D721Med (cell line): ENCODE measurements around the gene ATP1B1.
"Not testable (repeated sequence)": the region's sequence is repeated elsewhere in the genome, so short reads cannot be mapped to it uniquely, and the experiment has no call there.

Experiments
- DNase-seq: peaks from one replicate; pipeline ENCODE4 v3.0.0; 2011; ENCODE audit warnings: low spot score; ENCODE audit not compliant: insufficient read length
- FAIRE-seq: peaks from 2 replicates; lab custom pipeline; 2011; peaks lifted over from hg19 to GRCh38; lab: Jason Lieb, UNC
- TF ChIP-seq, protein P1 (sequence below): IDR thresholded peaks from 2 replicates; pipeline ENCODE4 v1.5.1; 2012; ENCODE audit warnings: mild to moderate bottlenecking, control low read depth; ENCODE audit not compliant: insufficient read depth; ENCODE audit errors: missing control alignments

The ATP1B1 gene

GRCh38 chr1:169156580-169156979, 50.1 kb downstream of the ATP1B1 start:
- DNase-seq (no peak), FAIRE-seq (peak; percentile 48)
- TF ChIP-seq, protein P1, sequence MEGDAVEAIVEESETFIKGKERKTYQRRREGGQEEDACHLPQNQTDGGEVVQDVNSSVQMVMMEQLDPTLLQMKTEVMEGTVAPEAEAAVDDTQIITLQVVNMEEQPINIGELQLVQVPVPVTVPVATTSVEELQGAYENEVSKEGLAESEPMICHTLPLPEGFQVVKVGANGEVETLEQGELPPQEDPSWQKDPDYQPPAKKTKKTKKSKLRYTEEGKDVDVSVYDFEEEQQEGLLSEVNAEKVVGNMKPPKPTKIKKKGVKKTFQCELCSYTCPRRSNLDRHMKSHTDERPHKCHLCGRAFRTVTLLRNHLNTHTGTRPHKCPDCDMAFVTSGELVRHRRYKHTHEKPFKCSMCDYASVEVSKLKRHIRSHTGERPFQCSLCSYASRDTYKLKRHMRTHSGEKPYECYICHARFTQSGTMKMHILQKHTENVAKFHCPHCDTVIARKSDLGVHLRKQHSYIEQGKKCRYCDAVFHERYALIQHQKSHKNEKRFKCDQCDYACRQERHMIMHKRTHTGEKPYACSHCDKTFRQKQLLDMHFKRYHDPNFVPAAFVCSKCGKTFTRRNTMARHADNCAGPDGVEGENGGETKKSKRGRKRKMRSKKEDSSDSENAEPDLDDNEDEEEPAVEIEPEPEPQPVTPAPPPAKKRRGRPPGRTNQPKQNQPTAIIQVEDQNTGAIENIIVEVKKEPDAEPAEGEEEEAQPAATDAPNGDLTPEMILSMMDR: no peak

- TF ChIP-seq, protein P1: no peak
Measured at GRCh38 chr1:169160845-169161495, 54.5 kb downstream of the ATP1B1 start.

GRCh38 chr1:169161496-169162194, 55.2 kb downstream of the ATP1B1 start:
- TF ChIP-seq, protein P1: no peak
- FAIRE-seq: peak; percentile 35
- no peak for DNase-seq

More at GRCh38 chr1:169160845-169161495, 54.5 kb downstream of the ATP1B1 start:
- FAIRE-seq: peak; percentile 21
- DNase-seq: no peak

GRCh38 chr1:169163059-169163458, 56.6 kb downstream of the ATP1B1 start:
- FAIRE-seq (no peak), DNase-seq (no peak)
- TF ChIP-seq, protein P1: no peak

DNA sequence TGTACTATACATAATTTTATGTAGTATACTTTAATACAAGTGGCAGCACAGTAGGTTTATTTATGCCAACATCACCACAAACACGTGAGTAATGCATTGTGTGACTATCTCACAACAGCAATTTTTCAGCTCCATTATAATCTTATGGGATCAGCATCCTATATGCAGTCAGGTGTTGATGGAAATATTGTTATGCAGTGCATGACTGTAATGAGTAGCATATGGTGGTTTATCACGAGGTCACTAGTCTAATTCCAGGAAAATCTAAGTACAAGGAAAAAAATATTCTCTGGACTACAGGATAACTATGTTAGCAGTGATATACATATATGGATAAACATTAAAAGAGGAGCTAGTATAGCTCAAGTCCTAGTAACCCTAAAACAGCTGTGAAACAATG, 69.0 kb downstream of the ATP1B1 start:
- TF ChIP-seq, protein P1: no peak
- peak; percentile 41 for FAIRE-seq
- DNase-seq: no peak

DNA sequence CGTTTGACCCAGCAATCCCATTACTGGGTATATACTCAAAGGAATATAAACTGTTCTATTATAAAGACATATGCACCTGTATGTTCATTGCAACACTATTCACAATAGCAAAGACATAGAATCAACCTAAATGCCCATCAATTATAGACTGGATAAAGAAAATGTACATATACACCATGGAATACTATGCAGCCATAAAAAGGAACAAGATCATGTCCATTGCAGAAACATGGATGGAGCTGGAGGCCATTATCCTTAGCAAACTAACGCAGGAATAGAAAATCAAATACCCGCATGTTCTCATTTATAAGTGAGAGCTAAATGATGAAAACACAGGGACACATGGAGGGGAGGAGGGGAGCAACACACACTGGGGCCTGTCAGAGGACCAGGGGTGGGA, 72.9 kb downstream of the ATP1B1 start:
- DNase-seq, FAIRE-seq: not testable (repeated sequence)

DNA sequence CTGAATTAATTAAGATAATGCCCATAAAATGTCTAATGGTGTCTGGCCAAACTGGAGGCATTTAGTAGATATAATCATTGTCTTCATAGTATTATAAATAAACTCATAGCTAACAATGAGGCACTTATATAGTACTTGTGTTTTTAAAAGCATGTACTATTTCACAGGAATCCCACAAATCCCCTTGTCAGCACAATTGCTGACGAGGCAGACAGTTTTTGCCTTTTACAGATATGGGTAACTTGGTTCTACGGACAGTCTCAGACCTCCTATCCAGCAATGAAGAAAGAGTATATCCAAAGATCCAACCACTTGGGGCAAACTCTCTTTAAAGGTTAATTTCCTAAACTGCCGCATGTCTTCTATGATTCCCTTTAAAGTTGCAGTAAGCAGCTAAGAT, 73.7 kb downstream of the ATP1B1 start:
- FAIRE-seq: no peak
- DNase-seq: no peak
- TF ChIP-seq, protein P1: no peak
